ENCODE results near the gene EIF2S3B. TPM values are rescaled to one million over a fixed set of nuclear protein-coding genes. Genes with fewer than 3 reads are reported as not detected.

EIF2S3B gene
- total RNA-seq, 4 donors from 2014 or later = 0.22 to 0.85 (median 0.38) TPM; not detected in 1

DNA sequence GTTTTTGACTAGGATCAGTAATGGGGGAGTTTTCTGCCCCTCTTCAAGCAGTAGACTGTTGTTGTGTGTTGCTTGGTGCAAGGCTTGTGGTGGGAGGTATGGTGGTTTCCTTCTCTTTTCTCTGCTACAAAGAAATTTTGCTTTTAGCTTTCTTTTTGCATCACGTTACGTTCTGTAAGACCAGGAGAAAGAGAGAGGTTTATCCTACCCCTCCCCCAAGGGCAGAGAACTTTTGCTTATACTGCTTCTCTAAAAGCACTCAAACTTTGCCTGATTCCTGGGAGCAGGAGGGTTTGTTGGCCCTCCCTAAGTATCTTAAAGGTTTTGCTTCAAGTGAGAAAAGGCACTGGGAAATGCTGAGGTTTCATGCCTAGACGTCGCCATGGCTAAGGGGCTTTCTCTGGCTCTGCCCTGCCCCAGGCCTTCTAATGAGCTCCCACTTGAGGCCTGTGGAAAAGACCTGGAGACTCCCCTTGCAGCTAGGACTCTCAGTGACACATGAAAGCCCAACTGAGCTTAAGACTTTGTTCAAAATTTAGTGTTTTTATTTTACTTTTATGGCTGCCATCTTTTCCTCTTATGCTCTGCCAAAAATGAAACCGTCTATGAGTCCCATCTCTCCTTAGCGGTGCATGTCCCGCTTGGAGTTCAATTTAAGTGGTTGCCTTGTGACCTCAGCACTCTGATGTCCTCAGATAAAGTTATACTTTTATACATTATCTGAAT is 49.2 kb downstream of the EIF2S3B start:
- TF ChIP-seq CTCF (IDR thresholded peaks at IDR 0.05; ENCODE audit: low read depth) = no peak

- TF ChIP-seq CTCF (IDR thresholded peaks at IDR 0.05; ENCODE audit: low read depth) = no peak
Observed at GRCh38 chr12:10557329-10557728, 51.6 kb downstream of the EIF2S3B start.

DNA sequence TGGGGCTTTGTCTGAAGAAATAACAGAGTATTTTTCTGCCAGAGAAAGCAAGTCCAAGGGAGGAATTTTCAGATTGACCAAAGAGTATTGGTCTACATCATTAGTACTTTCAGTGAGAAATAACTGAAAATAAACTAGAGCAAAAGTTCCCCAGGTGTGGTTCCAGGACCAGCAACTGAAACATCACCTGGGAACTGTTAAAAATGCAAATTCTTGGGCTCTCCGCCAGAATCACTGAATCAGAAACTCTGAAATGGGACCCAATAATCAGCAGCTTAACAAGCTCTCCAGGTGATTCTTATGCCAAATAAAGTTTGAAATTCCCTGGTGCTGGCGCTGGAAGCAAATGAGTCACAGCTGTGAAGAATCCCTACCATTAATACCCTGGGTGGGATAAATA is 52.1 kb downstream of the EIF2S3B start:
- no peak for TF ChIP-seq CTCF (IDR thresholded peaks at IDR 0.05; ENCODE audit: low read depth)

Small RNAs within 50 kb of the gene (small RNA-seq; reads per million reads assigned to genes)
- gene SLC25A39P2 = not detected

Other genes starting within 250 kb of the EIF2S3B start
- 1 to 10 TPM; 1.3 to 7.0 (median 1.6) TPM for gene KLRD1, start 198.0 kb upstream of the EIF2S3B start, total RNA-seq
- gene KLRK1, start 115.8 kb upstream of the EIF2S3B start, total RNA-seq = 1 to 10 TPM; 2.3 to 4.9 (median 3.3) TPM
- gene KLRC4, start 96.1 kb upstream of the EIF2S3B start, total RNA-seq = under 1 TPM in 1 of 4 donors, not detected in 3; 0.51 TPM
- gene KLRC3, start 85.3 kb upstream of the EIF2S3B start, total RNA-seq = not detected
- gene KLRC2, start 69.9 kb upstream of the EIF2S3B start, total RNA-seq = under 1 TPM in 1 of 4 donors, not detected in 3; 0.66 TPM
- 1 to 10 TPM in 1 of 4 donors, under 1 TPM in 1, not detected in 2; 0.51 to 1.1 TPM for gene KLRC1, start 52.5 kb upstream of the EIF2S3B start, total RNA-seq
- 10 to 100 TPM; 11.7 to 24.7 (median 14.4) TPM for gene MAGOHB, start 107.7 kb downstream of the EIF2S3B start, total RNA-seq
- under 1 TPM in 2 of 4 donors, not detected in 2; 0.22 to 0.34 TPM for gene STYK1, start 168.2 kb downstream of the EIF2S3B start, total RNA-seq
- gene YBX3, start 217.4 kb downstream of the EIF2S3B start, total RNA-seq = 100 to 1,000 TPM; 230 to 374 (median 244) TPM

Data from subcutaneous adipose tissue (tissue), 4 donors.